OCI-LY3 (cell line): ENCODE measurements around the gene CTBS.

Source experiments
- EZH2phosphoT487 ChIP-seq: fragments of 200-600 bp; shearing (Covaris generic); IDR thresholded peaks from 2 replicates; pipeline ENCODE4 v1.6.1; 2018; ENCODE audit warnings: antibody characterized with exemption, mixed run types, low read depth
- TF ChIP-seq, protein P1 (sequence below): fragments of 200-600, 300-600 bp; sonication (generic); IDR thresholded peaks from 2 replicates; pipeline ENCODE4 v1.5.1; 2014; ENCODE audit warnings: antibody characterized with exemption, low read length, low read depth

DNA sequence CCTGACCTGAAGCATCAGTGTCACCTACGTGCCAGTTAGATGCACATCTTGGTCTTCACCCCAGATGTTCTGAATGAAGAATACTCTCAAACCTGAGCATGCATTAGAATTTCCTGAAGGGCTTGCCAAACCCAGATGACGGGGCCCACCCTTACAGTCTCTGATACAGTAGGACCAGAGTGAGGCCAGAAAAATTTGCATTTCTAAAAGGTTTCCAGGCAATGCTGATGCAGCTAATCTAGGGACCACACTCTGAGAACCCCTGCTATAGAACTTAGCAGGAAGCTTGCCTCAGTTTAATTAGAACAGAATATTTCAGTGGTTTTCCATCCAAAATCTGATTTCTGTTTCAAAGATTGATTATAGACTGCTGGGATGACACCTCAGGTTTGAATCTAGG lies 9.9 kb upstream of the CTBS start:
- TF ChIP-seq, protein P1, sequence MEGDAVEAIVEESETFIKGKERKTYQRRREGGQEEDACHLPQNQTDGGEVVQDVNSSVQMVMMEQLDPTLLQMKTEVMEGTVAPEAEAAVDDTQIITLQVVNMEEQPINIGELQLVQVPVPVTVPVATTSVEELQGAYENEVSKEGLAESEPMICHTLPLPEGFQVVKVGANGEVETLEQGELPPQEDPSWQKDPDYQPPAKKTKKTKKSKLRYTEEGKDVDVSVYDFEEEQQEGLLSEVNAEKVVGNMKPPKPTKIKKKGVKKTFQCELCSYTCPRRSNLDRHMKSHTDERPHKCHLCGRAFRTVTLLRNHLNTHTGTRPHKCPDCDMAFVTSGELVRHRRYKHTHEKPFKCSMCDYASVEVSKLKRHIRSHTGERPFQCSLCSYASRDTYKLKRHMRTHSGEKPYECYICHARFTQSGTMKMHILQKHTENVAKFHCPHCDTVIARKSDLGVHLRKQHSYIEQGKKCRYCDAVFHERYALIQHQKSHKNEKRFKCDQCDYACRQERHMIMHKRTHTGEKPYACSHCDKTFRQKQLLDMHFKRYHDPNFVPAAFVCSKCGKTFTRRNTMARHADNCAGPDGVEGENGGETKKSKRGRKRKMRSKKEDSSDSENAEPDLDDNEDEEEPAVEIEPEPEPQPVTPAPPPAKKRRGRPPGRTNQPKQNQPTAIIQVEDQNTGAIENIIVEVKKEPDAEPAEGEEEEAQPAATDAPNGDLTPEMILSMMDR: no peak
- TF ChIP-seq EZH2phosphoT487: no peak
